HEK293 (cell line): ENCODE results near the gene BORCS8.
A peak's percentile ranks its signal among the peaks of the same experiment; 100 is the strongest.

Source experiments
- CTCF ChIA-PET: fragments of 350-600 bp; formaldehyde crosslinking; extraction: SDS; loops from one replicate; lab custom pipeline; 2021; ENCODE audit warnings: antibody characterized with exemption; lab: Yijun Ruan, JAX
- POLR2A ChIA-PET: fragments of 300-600 bp; formaldehyde crosslinking; extraction: SDS; loops from one replicate; lab custom pipeline; 2020; ENCODE audit warnings: antibody characterized with exemption, inconsistent platforms; lab: Yijun Ruan, JAX
- H3K27ac ChIP-seq: fragments of 200-500 bp; sonication (Bioruptor generic); 2 replicates; pipeline ENCODE4 v1.5.1; 2014; ENCODE audit warnings: low read depth, low read length, control low read depth, inconsistent platforms; ENCODE audit errors: extremely low read depth
- H3K36me3 ChIP-seq, 2 experiments: fragments of 200-500 bp in 1 of 2; sonication (Bioruptor generic) in 1 of 2; 1 replicate in 1 of 2; 2 replicates in 1 of 2; pipeline ENCODE4 v1.5.1; 2014 to 2017; ENCODE audit warnings: inconsistent platforms in 2 of 2, low read length in 2 of 2; ENCODE audit not compliant: control insufficient read depth in 2 of 2, insufficient read depth in 1 of 2
- H3K4me1 ChIP-seq: fragments of 200-500 bp; sonication (Bioruptor generic); 2 replicates; pipeline ENCODE4 v1.5.1; 2014; ENCODE audit warnings: mild to moderate bottlenecking, low read length, inconsistent platforms; ENCODE audit not compliant: control insufficient read depth, insufficient read depth
- H3K4me3 ChIP-seq: 2 replicates; pipeline ENCODE4 v1.5.1; 2011; ENCODE audit warnings: low read depth, mild to moderate bottlenecking, control low read depth, low read length, moderate library complexity
- H3K9me3 ChIP-seq: fragments of 200-500 bp; sonication (Bioruptor generic); 2 replicates; pipeline ENCODE4 v1.5.1; 2014; ENCODE audit warnings: low read depth, low read length, inconsistent platforms; ENCODE audit not compliant: control insufficient read depth, insufficient read depth
- HOXC10 ChIP-seq: sonication (generic); formaldehyde crosslinking; IDR thresholded peaks from 2 replicates; pipeline ENCODE4 v1.8.1; 2023; ENCODE audit warnings: mild to moderate bottlenecking, missing genetic modification reagents
- IKZF3 ChIP-seq: fragments of 450-650 bp; IDR thresholded peaks from 2 replicates; pipeline ENCODE4 v1.5.0; 2018; ENCODE audit warnings: missing biosample characterization, mild to moderate bottlenecking, missing genetic modification characterization, moderate library complexity
- KLF10 ChIP-seq: fragments of 450-650 bp; IDR thresholded peaks from 2 replicates; pipeline ENCODE4 v1.5.1; 2018; ENCODE audit warnings: missing biosample characterization, mild to moderate bottlenecking, missing genetic modification characterization
- PRDM1 ChIP-seq: fragments of 450-650 bp; formaldehyde crosslinking; IDR thresholded peaks from 2 replicates; pipeline ENCODE4; 2016; ENCODE audit warnings: missing biosample characterization, missing genetic modification characterization
- REPIN1 ChIP-seq: fragments of 450-650 bp; formaldehyde crosslinking; IDR thresholded peaks from 2 replicates; pipeline ENCODE4 v1.5.1; 2017; ENCODE audit warnings: missing biosample characterization, missing genetic modification characterization, low read depth
- ZBTB10 ChIP-seq: fragments of 450-650 bp; formaldehyde crosslinking; IDR thresholded peaks from 2 replicates; pipeline ENCODE4 v1.5.1; 2016; ENCODE audit warnings: missing biosample characterization, missing genetic modification characterization
- ZBTB11 ChIP-seq: fragments of 450-650 bp; formaldehyde crosslinking; conservative IDR thresholded peaks from 2 replicates; pipeline ENCODE4 v1.5.1; 2016; ENCODE audit warnings: low read depth, missing biosample characterization, missing genetic modification characterization
- ZBTB21 ChIP-seq: fragments of 450-650 bp; formaldehyde crosslinking; IDR thresholded peaks from 2 replicates; pipeline ENCODE4 v1.5.1; 2017; ENCODE audit warnings: missing biosample characterization, missing genetic modification characterization
- ZBTB6 ChIP-seq: fragments of 450-650 bp; formaldehyde crosslinking; IDR thresholded peaks from 2 replicates; pipeline ENCODE4 v1.5.1; 2017; ENCODE audit warnings: missing biosample characterization, missing genetic modification characterization
- ZNF133 ChIP-seq: fragments of 450-650 bp; formaldehyde crosslinking; IDR thresholded peaks from 2 replicates; pipeline ENCODE4 v1.5.1; 2016; ENCODE audit warnings: missing biosample characterization, missing genetic modification characterization
- ZNF155 ChIP-seq: fragments of 450-650 bp; formaldehyde crosslinking; IDR thresholded peaks from 2 replicates; pipeline ENCODE4 v1.5.1; 2016; ENCODE audit warnings: missing biosample characterization, missing genetic modification characterization
- ZNF211 ChIP-seq: fragments of 450-650 bp; formaldehyde crosslinking; IDR thresholded peaks from 2 replicates; pipeline ENCODE4 v1.5.1; 2016; ENCODE audit warnings: low read depth, missing biosample characterization, missing genetic modification characterization
- ZNF423 ChIP-seq: fragments of 450-650 bp; formaldehyde crosslinking; IDR thresholded peaks from 2 replicates; pipeline ENCODE4 v1.5.1; 2016; ENCODE audit warnings: missing biosample characterization, missing genetic modification characterization
- ZNF510 ChIP-seq: fragments of 450-650 bp; formaldehyde crosslinking; IDR thresholded peaks from 2 replicates; pipeline ENCODE4 v1.5.1; 2018; ENCODE audit warnings: mild to moderate bottlenecking, missing genetic modification characterization, missing biosample characterization; ENCODE audit not compliant: insufficient replicate concordance
- ZNF514 ChIP-seq: fragments of 450-650 bp; formaldehyde crosslinking; IDR thresholded peaks from 2 replicates; pipeline ENCODE4 v1.5.1; 2016; ENCODE audit warnings: missing biosample characterization, missing genetic modification characterization
- ZNF560 ChIP-seq: fragments of 450-650 bp; formaldehyde crosslinking; IDR thresholded peaks from 2 replicates; pipeline ENCODE4 v1.5.1; 2017; ENCODE audit warnings: missing biosample characterization, missing genetic modification characterization, borderline replicate concordance
- ZNF596 ChIP-seq: fragments of 450-650 bp; IDR thresholded peaks from 2 replicates; pipeline ENCODE4 v1.5.0; 2018; ENCODE audit warnings: missing biosample characterization, mild to moderate bottlenecking, missing genetic modification characterization, moderate library complexity
- ZNF692 ChIP-seq: fragments of 450-650 bp; formaldehyde crosslinking; IDR thresholded peaks from 2 replicates; pipeline ENCODE4 v1.5.1; 2016; ENCODE audit warnings: missing biosample characterization, missing genetic modification characterization

Gene BORCS8

GRCh38 chr19:19224852-19225494, 33.0 kb upstream of the BORCS8 start (continued):
- 0 out of 2 replicates have a peak, but pooled peaks have one; percentile 26 for TF ChIP-seq ZNF692 (tag by site-specific recombination)

- H3K4me1 ChIP-seq, result no peaks in the 10 kb centered on the region
- ChIA-PET CTCF (interaction anchor here (0.6 to 2.5 kb wide), 12 partner anchors 8 to 308 kb away, joined by 3 to 16 read pairs (median 4); no protein-coding TSS in a partner anchor), POLR2A (interaction anchor here (1.8 kb wide), 2 partner anchors 21 to 31 kb away, joined by 4 read pairs; partner anchors contain the start of gene NR2C2AP)
- H3K36me3 ChIP-seq, result no peaks in the 10 kb centered on the region
- no peaks in the 10 kb centered on the region for H3K9me3 ChIP-seq
- no peak overlapping the region for H3K27ac ChIP-seq
- no peak for TF ChIP-seq ZBTB6 (tag by site-specific recombination)
- no peak for TF ChIP-seq PRDM1 (tag by site-specific recombination)
- TF ChIP-seq IKZF3, result no peak
- no peak for TF ChIP-seq REPIN1 (tag by site-specific recombination)
- TF ChIP-seq ZNF560, result no peak
- no peak for TF ChIP-seq HOXC10 (CRISPR knock-in tag)
- TF ChIP-seq KLF10 (tag by site-specific recombination), result no peak
- TF ChIP-seq, all 188 proteins: peak for 0
- H3K4me3 ChIP-seq, result no peak overlapping the region
Measured at GRCh38 chr19:19224150-19224851, 32.3 kb upstream of the BORCS8 start.

- Histone ChIP-seq H3K27ac (no peak overlapping the region), H3K4me3 (no peak overlapping the region), H3K36me3 (no peaks in the 10 kb centered on the region), H3K4me1 (no peaks in the 10 kb centered on the region), H3K9me3 (no peaks in the 10 kb centered on the region)
- CTCF ChIA-PET, result interaction anchor here (0.6 to 2.5 kb wide), 7 partner anchors 22 to 309 kb away, joined by 3 to 14 read pairs (median 4); no protein-coding TSS in a partner anchor
- POLR2A ChIA-PET, result interaction anchor here (1.8 kb wide), 1 partner anchor 31 kb away, joined by 4 read pairs; no protein-coding TSS in a partner anchor
- TF ChIP-seq ZBTB10 (tag by site-specific recombination) (no peak), IKZF3 (no peak), HOXC10 (CRISPR knock-in tag) (no peak), ZNF155 (no peak), ZBTB11 (tag by site-specific recombination) (no peak), ZNF423 (tag by site-specific recombination) (no peak), ZNF596 (tag by site-specific recombination) (no peak), ZNF510 (tag by site-specific recombination) (no peak), ZBTB21 (tag by site-specific recombination) (no peak), ZNF514 (tag by site-specific recombination) (no peak), ZNF133 (tag by site-specific recombination) (no peak), ZNF211 (no peak)
Measured at GRCh38 chr19:19223636-19224035, 31.7 kb upstream of the BORCS8 start.
